Memory B cell (primary cell): Measurements from ENCODE around the gene WNT7A.

Experiments used
- ATAC-seq: fragments of 150-1000 bp; cut with Tn5 transposase; 2 replicates; pipeline ENCODE4 v1.10.0; 2021; ENCODE audit warnings: low read depth, mild to moderate bottlenecking, moderate library complexity
- DNase-seq, 2 donors: peaks; one replicate each; pipeline ENCODE4 v3.0.0; 2022; ENCODE audit warnings: low spot score in 2 of 2
- H3K27ac Mint-ChIP-seq: one replicate; pipeline ENCODE4 v1.8.0; 2022; ENCODE audit warnings: mild to moderate bottlenecking, moderate library complexity, mixed read lengths
- H3K27me3 Mint-ChIP-seq: one replicate; pipeline ENCODE4 v1.8.0; 2022; ENCODE audit warnings: mixed read lengths
- H3K36me3 Mint-ChIP-seq: one replicate; pipeline ENCODE4 v1.8.0; 2022; ENCODE audit warnings: mild to moderate bottlenecking, mixed read lengths
- H3K4me1 Mint-ChIP-seq: one replicate; pipeline ENCODE4 v1.8.0; 2022; ENCODE audit warnings: mixed read lengths
- H3K4me3 Mint-ChIP-seq: one replicate; pipeline ENCODE4 v1.8.0; 2022; ENCODE audit warnings: mild to moderate bottlenecking, moderate library complexity, mixed read lengths
- H3K9me3 Mint-ChIP-seq: one replicate; pipeline ENCODE4 v1.8.0; 2022; ENCODE audit warnings: mixed read lengths

WNT7A gene

GRCh38 chr3:13772321-13772745 is 107.5 kb downstream of the WNT7A start:
- DNase-seq: no peak
- no peaks in the 10 kb centered on the region for H3K9me3 Mint-ChIP-seq
- ATAC-seq: no peak
- H3K4me1 Mint-ChIP-seq: no peaks in the 10 kb centered on the region
- no peaks in the 10 kb centered on the region for H3K36me3 Mint-ChIP-seq
- no peak overlapping the region for H3K4me3 Mint-ChIP-seq
- peaks cover 16% of the 10 kb centered on the region for H3K27me3 Mint-ChIP-seq
- H3K27ac Mint-ChIP-seq: no peak overlapping the region

GRCh38 chr3:13771496-13771895 is 108.4 kb downstream of the WNT7A start:
- H3K4me1 Mint-ChIP-seq: no peaks in the 10 kb centered on the region
- H3K9me3 Mint-ChIP-seq: peaks cover 3% of the 10 kb centered on the region
- DNase-seq (no peak), ATAC-seq (no peak)
- no peak overlapping the region for H3K27ac Mint-ChIP-seq
- H3K36me3 Mint-ChIP-seq: no peaks in the 10 kb centered on the region
- H3K4me3 Mint-ChIP-seq: no peak overlapping the region
- H3K27me3 Mint-ChIP-seq: peaks cover 18% of the 10 kb centered on the region

- peaks cover 3% of the 10 kb centered on the region for H3K9me3 Mint-ChIP-seq
- no peak for ATAC-seq
- H3K27me3 Mint-ChIP-seq: peaks cover 18% of the 10 kb centered on the region
- H3K4me1 Mint-ChIP-seq: no peaks in the 10 kb centered on the region
- H3K27ac Mint-ChIP-seq: no peak overlapping the region
- no peaks in the 10 kb centered on the region for H3K36me3 Mint-ChIP-seq
- no peak for DNase-seq
- H3K4me3 Mint-ChIP-seq: no peak overlapping the region
Measured at GRCh38 chr3:13770170-13771169, 109.4 kb downstream of the WNT7A start.

GRCh38 chr3:13769422-13769821 is 110.4 kb downstream of the WNT7A start:
- ATAC-seq (no peak), DNase-seq (no peak)
- H3K27me3 Mint-ChIP-seq: peaks cover 18% of the 10 kb centered on the region
- H3K9me3 Mint-ChIP-seq: peaks cover 4% of the 10 kb centered on the region
- H3K4me1 Mint-ChIP-seq: no peaks in the 10 kb centered on the region
- H3K27ac Mint-ChIP-seq: no peak overlapping the region
- no peaks in the 10 kb centered on the region for H3K36me3 Mint-ChIP-seq
- H3K4me3 Mint-ChIP-seq: no peak overlapping the region

GRCh38 chr3:13768453-13768852 is 111.4 kb downstream of the WNT7A start:
- Mint-ChIP-seq H3K9me3 (peaks cover 4% of the 10 kb centered on the region), H3K27me3 (peaks cover 14% of the 10 kb centered on the region), H3K27ac (no peak overlapping the region), H3K4me3 (no peak overlapping the region), H3K4me1 (no peaks in the 10 kb centered on the region), H3K36me3 (no peaks in the 10 kb centered on the region)
- DNase-seq: no peak
- ATAC-seq: no peak

GRCh38 chr3:13767896-13768295 is 112.0 kb downstream of the WNT7A start:
- Mint-ChIP-seq H3K4me3 (no peak overlapping the region), H3K27me3 (peaks cover 13% of the 10 kb centered on the region), H3K36me3 (no peaks in the 10 kb centered on the region), H3K9me3 (peaks cover 4% of the 10 kb centered on the region), H3K27ac (no peak overlapping the region), H3K4me1 (no peaks in the 10 kb centered on the region)
- no peak for DNase-seq
- no peak for ATAC-seq

GRCh38 chr3:13767030-13767429 is 112.8 kb downstream of the WNT7A start:
- peaks cover 4% of the 10 kb centered on the region for H3K9me3 Mint-ChIP-seq
- no peak overlapping the region for H3K27ac Mint-ChIP-seq

More at GRCh38 chr3:13767030-13767429, 112.8 kb downstream of the WNT7A start:
- H3K27me3 Mint-ChIP-seq: peaks cover 10% of the 10 kb centered on the region
- no peaks in the 10 kb centered on the region for H3K36me3 Mint-ChIP-seq
- ATAC-seq (no peak), DNase-seq (no peak)
- no peak overlapping the region for H3K4me3 Mint-ChIP-seq
- H3K4me1 Mint-ChIP-seq: no peaks in the 10 kb centered on the region
